Endothelial cell of hepatic sinusoid (primary cell): ENCODE results near the gene MGRN1.
"Not testable (repeated sequence)": the region's sequence is repeated elsewhere in the genome, so short reads cannot be mapped to it uniquely, and the experiment has no call there.

Source experiments
- in situ Hi-C: cut with HindIII; loops from 2 replicates; pipeline ENCODE4 v1.10.0; 2017; ENCODE audit warnings: low sequenced_read_pairs

MGRN1 gene

DNA sequence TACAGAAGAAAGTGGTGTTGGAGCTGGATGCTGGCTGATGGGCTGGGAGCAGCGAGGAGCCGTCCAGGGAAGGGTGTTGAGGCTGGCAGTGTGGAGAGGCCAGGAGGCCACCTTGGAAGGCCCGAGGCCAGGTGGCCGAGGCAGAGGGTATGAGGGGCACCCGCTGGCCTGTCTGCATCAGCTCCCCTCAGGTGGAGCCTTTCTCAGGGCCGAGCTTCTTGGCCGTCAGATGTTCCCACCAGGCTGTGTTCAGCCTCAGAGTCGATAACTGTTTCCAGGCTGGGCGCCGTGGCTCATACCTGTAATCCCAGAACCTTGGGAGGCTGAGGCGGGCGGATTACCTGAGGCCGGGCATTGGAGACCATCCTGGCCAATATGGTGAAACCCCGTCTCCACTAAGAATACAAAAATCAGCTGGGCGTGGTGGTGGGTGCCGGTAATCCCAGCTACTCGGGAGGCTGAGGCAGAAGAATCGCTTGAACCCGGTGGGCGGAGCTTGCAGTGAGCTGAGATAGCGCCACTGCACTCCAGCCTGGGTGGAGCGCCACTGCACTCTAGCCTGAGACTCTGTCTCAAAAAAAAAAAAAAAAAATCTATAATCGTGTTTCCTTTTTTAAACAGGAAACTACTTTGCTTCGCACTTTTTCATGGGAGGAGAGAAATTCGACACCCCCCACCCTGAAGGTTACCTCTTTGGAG lies 25.3 kb downstream of the MGRN1 start:
- in situ Hi-C loops: no loop called here

DNA sequence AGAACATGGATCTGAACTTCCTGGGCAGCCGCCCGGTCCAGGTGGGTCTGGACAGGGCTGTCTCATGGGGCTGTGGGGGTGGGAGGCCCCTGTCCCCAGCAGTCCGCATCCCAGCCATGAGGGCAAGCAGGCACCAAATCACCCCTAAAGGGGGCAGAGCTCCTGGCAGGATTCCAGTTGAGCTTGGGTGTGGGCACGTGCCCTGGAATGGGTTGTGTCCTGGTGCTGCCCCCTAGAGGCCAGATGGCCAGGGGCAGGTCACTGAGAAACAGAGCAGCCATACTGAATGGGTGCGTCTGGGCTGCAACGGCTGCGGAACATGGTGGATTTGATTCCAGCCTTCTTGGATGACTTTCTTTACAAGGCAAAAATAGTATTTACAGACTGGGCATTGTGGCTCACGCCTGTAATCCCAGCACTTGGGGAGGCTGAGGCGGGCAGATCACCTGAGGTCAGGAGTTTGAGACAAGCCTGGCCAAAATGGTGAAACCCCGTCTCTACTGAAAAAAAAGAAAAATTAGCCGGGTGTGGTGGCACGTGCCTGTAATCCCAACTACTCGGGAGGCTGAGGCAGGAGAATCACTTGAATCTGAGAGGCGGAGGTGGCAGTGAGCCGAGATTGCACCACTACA lies 25.9 kb downstream of the MGRN1 start:
- in situ Hi-C loops: not testable (repeated sequence)

DNA sequence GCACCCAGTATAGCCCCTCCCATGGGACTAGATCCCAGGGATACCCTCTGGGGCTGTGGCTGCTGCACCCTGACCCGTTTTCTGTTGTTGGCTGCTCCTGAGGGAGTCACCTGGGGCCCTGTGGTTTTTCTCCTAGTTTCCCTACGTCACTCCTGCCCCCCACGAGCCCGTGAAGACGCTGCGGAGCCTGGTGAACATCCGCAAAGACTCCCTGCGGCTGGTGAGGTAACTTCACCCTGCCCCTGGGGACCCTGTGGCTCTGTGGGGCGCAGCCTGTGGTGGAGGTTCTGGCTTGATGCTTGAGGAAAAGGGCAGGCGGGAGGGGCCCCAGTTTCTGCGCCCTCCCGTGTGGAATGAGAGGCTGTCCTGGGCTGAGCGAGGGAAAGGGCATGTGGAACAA lies 27.2 kb downstream of the MGRN1 start:
- in situ Hi-C loops: no loop called here

DNA sequence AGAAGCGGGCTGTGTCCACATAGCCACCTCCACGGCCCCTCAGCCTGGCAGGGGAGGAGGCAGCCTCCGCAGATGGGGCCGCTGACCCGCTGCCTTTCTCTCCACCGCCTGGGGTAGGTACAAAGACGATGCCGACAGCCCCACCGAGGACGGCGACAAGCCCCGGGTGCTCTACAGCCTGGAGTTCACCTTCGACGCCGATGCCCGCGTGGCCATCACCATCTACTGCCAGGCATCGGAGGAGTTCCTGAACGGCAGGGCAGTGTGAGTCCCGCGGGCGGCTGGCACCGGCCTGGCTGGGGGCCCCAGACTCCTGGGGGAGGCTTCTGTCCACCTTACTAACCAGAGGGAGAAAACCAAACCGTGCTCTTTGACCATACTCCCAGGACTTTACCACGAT lies 27.9 kb downstream of the MGRN1 start:
- in situ Hi-C loops: no loop called here

DNA sequence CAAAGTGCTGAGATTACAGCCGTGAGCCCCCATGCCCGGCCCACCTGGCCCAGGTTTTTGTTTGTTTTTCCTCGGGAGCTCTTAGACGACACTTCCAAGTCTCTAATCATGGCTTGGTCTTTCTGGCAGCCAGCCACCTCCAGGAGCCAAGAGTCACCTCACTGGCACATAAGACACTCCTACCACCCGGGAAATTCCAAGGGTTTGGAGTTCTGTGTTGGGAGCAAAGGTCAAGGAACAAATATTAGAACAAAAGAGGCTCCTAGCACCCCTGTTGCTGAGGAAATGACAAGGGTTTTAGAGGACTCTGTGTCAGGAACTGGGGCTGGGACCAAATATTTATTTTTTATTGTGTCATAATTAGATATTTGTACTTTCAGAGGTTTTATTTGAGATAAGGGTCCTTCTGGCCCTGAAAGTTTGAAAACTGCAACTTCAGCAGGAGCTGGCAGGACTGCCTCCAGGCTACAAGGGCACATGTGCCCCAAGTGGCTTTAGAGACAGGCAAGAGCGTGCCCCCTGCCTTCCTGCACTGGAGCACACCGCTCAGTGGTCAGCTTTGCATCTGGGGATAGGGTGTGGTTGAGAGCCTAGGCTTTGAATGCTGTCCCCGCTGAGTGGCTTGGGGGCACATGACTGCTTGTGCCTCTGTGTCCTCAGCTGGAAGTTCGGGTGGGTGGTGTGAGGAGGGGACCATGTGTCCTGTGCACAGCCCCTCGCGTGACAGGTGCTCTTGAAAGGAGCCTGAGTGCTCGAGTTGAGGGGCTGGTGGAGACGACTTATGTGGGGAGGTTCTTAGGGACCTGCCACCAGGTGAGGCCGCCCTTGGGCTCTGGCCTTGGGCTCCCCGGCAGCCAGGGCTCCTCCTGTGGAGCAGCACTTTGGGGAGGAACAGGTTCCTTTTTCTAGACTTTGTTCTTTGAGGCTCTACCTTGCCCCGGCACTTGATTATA lies 29.7 kb downstream of the MGRN1 start:
- in situ Hi-C loops: no loop called here

DNA sequence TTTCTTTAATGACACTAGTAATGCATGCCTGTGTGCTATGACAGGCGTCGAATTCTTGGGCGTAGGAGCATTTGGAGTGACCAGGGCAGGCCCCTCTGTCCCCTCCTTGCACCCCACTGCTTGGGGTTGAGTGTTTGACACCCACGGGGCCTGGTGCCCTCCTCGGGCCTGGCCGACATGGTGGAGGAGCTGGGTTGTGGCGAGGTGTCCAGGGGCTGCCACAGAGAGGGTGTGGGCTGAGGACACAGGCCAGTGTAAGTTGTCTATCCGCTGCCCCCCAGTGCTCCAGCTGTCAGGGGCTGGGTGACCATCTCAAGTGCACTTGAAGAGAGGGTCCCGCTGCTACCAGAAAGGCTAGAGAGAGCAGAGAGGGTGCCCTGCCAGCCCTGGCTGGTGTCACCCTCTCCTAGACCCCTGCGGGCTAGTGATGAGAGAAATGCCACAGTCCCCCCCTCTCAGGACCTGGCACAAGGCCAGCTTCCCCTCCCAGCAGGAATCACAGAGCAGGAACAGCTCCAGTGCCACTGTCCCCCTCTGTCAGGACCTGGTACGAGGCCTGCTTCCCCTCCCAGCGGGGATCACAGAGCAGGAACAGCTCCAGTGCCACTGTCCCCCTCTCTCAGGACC lies 30.5 kb downstream of the MGRN1 start:
- in situ Hi-C loops: no loop called here

DNA sequence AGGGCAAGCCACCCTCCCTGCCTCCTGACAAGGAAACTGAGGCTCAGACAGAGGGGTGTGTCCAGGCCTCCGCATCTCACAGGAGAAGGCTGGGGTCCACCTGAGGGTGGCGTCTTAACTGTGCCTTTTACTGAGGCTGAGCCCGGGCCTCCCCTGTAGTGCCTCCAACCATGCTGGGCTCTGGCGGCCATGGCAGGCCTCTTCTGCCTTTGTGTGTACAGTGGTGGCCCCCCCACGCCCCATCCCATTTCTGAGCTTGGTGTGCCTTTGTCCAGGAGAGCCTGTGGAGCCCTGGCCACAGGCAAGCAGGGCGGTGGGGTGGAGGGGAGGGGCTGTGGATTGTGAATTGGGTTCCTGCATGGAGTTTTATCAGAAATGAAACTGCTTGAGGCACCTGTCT lies 31.2 kb downstream of the MGRN1 start:
- in situ Hi-C loops: no loop called here

DNA sequence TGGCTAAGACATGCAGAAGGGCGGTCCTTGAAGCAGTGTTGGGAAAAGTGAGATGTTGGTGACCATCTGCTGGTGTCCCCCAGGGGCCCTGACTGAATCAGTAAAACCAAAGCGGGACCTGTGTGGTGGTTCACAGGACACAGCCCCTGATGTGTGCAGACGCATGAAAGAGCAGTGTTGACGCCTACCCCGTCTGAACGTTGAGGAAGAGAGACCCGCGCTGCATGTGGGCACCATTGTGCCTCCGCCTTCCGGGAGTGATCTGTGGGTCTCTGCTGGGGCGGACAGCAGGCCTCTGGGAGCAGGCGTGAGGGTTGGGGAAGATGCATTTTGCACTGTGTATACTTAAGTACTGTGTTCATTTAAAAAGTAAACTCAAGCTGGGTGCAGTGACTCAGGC lies 31.6 kb downstream of the MGRN1 start:
- in situ Hi-C loops: no loop called here

DNA sequence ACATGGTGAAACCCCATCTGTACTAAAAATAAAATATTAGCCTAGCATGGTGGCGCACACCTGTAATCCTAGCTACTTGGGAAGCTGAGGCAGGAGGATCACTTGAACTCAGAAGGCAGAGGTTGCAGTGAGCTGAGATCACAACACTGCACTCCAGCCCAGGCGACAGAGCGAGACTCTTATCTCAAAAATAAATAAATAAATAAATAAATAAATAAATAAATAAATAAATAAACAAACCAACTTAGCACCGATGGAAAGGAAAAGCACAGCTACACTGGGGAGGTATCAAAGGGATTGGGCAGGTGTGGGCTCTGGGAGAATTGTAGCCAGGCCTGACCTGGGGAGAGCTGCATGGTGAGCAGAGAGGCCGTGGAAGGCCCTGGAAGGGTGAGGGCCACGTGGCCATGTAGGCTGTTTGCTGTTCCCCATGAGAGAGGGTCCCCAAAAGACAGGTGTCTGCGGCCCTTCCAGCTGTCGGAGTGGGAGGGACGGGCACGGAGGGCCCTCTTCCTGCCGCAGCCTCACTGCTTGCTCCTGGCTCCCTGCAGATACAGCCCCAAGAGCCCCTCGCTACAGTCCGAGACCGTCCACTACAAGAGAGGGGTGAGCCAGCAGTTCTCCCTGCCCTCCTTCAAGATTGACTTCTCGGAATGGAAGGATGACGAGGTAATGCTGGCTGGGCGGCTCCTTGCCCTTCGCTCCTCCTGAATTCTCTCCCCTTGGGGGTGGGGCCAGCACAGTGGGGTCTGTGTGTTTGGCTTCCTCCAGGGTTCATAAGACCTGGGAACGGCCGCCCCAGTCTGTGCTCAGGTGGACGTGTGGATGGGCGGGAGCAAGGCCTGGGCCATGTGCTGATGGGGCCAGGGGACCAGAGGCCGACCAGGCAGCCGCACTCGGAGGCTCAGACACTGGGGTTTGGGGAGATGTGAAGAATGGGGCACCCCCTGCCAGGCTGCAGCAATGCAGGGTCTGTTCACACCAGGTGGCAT lies 32.4 kb downstream of the MGRN1 start:
- in situ Hi-C loops: no loop called here

DNA sequence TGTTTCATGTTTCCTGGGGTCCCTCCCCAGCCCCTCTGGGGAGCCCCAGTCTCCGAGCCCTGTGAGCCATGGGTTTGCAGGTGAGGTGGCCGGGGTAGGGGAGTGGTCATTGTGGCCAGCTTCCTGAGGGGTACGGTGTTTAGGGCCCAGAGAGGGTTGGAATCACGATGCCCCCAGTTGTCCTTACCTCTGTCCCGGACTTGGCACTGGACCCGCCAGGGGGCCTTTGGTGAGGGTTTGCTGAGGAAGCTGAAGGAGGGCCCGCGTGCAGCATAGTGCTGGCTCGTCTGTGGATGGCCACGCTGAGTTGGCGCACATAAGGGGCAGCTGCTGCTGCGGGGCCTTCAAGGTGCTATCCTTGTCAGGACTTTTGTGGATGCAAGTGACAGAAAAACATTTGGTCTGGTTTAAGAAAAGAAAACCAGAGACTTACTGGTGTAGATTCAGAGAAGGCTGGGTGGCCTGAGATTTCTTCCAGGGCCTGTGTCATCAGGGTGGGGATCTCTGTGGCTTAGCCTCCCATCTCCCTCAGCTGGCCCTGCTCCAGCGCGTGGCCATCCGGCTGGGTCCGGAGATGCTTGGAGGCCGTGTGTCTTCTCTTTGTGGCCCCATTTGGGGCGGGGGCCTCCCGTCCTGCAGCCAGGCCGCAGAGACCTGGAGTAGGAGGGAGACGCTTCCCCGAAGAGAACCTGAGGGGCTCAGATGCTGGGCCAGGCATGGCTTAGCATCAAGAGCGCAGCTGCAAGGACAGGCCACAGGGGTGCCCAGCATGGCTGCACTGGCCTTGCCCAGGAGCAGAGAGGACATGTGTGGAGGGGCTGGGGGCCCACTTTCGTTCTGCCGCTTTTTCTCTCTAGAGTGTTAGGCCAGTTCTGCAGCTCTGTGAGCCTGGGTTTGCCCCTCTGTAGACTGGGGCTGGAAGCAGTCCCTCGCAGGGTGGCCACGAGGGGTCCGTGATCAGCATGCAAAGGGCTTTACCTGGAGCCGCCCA lies 35.0 kb downstream of the MGRN1 start:
- in situ Hi-C loops: no loop called here

DNA sequence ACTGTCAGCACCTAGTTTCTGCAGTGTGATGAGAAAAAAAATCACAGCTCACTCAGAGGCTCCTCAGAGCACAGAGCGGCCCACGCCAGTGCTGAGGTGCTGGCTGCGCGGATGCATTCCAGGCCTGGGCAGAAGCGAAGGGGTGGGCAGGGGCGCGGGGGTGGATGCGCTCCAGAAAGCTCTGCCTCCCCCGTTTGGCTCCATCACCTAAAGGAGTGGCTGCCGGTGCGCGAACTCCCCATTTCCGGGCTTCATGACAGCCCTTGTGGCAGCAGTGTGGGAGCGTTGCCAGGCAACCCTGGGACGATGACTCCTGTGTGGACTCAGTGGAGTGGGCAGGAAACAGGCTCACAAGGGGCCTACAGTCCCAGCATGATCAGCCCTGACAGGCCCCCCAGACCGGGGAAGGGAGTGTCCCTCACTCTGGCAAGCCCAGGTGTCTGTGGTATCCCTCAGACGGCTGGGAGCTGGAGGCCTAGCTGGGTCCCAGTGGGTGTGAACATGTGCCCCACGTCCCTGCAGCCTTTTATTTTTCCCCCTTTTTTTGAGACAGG lies 35.9 kb downstream of the MGRN1 start:
- in situ Hi-C loops: no loop called here

DNA sequence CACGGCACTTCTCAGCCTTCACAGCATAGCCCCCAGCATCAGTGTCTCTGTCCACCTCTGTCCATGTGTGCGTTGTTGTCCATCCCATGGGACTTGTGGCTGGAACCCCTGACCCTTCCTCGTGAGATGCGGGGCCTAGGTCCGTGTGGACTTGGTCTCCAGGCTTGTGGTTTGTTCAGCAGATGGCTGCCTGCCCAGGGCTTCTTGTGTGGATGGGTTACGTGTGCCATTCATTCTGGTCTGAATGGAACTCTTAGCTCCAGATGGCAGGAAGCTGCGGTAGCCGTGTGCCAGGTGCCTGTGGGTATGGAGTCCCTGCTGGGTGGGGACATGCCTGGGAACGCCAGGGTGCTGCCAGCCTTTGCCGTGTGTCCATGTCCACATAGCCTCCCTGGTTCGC lies 37.0 kb downstream of the MGRN1 start:
- in situ Hi-C loops: no loop called here

DNA sequence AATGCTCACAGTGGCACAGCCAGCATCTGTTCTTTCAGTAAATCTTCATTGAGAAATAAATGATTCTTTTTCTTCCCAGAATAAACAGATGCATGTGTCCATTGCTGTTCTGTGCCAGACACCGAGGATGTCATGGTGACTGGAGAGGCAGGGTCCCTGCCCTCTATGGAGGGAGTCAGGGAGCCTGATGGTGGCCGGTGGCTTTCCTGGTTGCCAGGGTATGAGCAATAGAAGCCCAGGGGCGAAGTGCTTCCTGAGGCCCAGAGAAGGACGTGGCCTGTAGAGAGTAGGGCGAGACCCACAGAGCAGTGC lies 38.8 kb downstream of the MGRN1 start:
- in situ Hi-C loops: no loop called here

DNA sequence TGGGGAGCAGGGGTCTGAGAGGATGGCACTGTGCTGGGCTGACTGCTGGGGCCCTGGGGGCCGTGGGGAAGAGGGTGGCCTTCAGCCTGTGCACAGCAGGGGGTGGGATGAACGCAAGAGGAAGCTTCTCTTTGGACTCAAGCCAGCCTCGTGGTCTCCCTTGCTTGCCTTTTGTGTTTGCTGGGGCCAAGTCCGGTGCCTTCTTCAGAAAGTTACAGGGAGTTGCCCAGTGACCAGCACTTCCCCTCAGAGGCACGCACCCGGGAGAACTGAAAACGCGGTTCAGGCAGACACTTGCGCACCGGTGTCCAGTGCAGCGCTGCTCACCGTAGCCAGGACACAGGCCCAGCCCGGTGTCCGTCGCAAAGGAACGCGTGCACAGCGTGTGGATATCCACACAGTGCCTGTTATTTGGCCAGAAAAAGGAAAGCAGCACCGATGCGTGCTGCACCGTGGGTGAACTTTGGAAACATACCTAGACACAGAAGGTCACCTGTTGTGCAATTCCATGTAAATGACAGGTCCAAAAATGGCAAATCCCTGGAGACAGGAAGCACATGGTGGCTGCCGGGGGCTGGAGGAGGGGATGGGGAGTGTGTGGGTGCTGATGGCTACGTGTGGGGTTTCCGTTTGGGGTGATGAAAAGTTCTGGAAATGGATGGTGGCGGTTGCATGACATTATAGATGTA lies 39.3 kb downstream of the MGRN1 start:
- in situ Hi-C loops: no loop called here

DNA sequence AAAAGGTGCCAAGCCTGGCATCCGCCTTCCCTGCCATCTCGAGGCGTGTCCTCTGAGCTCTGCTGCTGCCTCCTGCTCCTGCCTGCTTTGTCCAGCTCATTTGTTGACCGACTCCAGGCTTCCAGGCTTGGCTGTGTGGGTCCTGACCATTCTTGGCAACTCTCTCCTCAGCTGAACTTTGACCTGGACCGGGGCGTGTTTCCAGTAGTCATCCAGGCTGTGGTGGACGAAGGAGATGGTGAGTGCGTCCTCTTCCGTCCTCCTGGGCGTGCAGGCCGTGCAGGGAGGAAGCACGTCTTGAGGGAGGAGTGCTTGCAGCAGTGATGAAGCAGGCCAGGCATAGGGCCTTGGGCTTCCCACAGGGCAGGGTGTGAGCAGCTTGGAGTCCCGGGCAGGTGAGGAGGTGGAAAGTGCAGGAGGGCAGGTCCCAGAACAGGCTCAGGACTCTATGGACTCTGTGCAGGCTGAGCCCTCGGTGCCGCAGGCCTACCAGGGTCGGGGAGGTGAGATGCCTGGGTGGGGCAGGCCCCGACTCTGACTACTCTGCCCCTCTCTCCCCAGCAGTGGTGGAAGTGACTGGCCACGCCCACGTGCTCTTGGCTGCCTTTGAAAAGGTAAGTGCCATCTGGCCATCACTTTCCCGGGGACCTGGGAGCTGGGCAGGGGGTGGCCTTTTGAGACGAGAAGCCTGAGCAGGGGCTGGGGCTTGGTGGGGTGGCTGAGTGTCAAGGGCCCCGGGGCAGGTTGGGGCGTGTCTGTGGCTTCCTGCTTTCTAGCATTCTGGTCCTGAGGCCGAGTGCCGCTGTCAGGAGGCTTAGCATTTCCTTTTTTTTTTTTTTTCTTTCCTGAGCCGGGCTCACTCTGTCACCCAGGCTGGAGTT lies 40.2 kb downstream of the MGRN1 start:
- in situ Hi-C loops: no loop called here

DNA sequence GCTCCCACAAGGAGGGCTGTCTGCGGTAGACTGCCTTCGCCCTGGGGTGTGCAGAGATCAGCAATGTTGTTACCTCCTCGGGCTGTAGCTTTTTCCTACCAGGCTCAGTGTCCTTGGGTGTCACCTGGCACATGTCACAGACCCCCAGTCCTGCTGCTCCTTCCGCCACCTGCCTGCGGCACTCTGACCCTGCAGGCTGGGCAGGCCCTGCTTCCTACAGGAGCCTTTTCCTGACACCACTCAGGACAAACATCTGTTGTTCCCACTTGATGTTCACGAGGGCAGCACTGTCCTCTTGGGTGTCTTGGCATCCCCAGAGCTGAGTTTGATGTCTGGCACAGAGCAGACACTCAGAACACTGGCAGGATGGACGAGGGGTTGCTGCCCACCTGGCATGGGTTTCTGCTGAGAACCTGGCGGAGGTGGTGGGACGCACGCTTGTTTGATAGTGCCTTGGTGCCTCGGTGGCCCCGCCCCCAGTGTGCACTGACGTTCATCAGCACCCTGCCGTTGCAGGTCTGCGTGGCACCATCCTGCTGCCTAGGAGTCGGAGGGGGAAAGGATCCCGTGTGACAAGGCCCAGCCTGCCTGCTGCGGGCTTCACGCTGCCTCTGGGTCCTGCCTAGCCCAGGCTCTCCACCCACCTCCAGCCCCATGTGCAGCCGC lies 42.0 kb downstream of the MGRN1 start:
- in situ Hi-C loops: no loop called here
